WI38 (cell line): Measurements from ENCODE around the gene STK11IP.

ENCODE experiments used
- H3K4me3 ChIP-seq: 2 replicates; pipeline ENCODE4 v1.5.1; 2011; ENCODE audit warnings: low read depth, mild to moderate bottlenecking, control low read depth, low read length
- CTCF ChIP-seq: IDR thresholded peaks from 2 replicates; pipeline ENCODE4 v1.5.1; 2012; ENCODE audit warnings: low read depth, mild to moderate bottlenecking, control low read depth, low read length

The STK11IP gene

DNA sequence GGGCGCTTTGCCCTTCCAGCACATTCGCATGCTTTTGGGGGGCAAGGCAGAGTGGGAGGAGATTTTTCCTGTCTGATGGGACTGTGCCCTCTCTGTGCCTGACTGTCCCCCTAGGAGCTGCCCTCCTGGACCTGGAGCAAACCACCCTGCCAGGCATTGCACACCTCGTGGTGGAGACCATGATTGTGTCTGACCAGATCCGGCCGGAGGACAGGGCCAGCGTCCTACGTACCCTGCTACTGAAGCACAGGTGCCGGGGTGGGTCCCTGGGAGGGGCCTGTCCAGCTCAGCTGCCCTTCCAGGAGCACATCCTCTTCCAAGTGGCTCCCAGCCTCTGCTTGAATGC, 35.1 kb downstream of the STK11IP start:
- H3K4me3 ChIP-seq: no peak overlapping the region
- TF ChIP-seq CTCF: no peak

- no peak overlapping the region for H3K4me3 ChIP-seq
- TF ChIP-seq CTCF: no peak
These were observed 35.8 kb downstream of the STK11IP start for GRCh38 chr2:219633276-219634065.

GRCh38 chr2:219634171-219634940, 36.7 kb downstream of the STK11IP start:
- TF ChIP-seq CTCF: no peak
- H3K4me3 ChIP-seq: no peak overlapping the region

GRCh38 chr2:219634951-219635751, 37.5 kb downstream of the STK11IP start:
- TF ChIP-seq CTCF: no peak
- no peak overlapping the region for H3K4me3 ChIP-seq

- H3K4me3 ChIP-seq: no peak overlapping the region
- TF ChIP-seq CTCF: no peak
These were observed 38.7 kb downstream of the STK11IP start for GRCh38 chr2:219636144-219636915.

DNA sequence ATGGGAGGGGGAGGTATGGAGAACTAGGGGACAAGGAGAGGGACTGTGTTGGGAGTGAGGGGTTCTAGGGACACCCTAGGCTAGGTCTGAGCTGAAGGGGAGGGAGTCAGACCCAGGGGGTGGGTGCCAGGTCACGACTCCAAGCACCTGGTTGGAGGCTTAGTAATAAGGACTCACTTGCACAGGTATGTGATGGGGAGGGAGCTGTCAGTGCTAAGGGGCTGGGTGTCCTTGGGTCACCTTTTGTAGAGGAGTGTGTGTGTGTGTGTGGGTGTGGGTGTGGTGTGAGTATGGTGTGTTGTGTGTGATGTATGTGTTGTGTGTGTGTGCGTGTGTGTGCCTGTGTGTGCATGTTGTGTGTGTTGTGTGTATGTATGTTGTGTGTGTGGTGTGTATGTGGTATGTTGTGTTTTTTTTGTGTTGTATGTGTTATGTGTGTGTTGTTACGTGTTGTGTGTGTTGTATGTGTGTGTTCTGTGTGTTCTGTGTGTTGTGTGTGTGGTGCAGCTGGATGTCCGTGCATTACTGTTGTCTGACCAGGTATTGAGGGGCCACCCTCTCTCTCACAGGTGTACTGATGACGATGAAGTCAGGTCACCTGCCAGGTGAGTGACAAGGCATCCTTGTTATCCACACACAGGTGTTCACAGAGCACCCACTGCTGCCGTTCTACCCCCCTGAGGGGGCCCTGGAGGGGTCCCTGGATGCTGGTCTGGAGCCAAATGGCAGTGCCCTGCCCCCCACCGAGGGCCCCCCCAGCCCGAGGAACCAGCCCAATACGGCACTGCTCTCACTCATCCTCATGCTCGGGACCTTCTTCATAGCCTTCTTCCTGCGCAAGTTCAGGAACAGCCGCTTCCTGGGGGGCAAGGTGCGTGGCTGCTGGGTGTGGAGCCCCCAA, 39.5 kb downstream of the STK11IP start:
- TF ChIP-seq CTCF: no peak
- H3K4me3 ChIP-seq: no peak overlapping the region
